K562 (cell line): Measurements from ENCODE around the gene PPP2R2B. TPM values are rescaled to one million over a fixed set of nuclear protein-coding genes. Genes with fewer than 3 reads are reported as not detected.

Source experiments
- ATAC-seq: fragments of 200-7000 bp; cut with Tn5 transposase; 3 replicates; pipeline ENCODE4 v1.9.1; 2020; ENCODE audit warnings: moderate library complexity
- BruUV-seq: library from RNA; stranded (reverse); fragments of 400-500 nt; replicated peaks from 2 replicates; lab custom pipeline; 2021; lab: Mats Ljungman, UMichigan
- CTCF ChIA-PET: fragments of 300-600 bp; formaldehyde crosslinking; extraction: SDS; loops from one replicate; lab custom pipeline; 2021; ENCODE audit warnings: low intra/inter-chr PET ratio; lab: Yijun Ruan, JAX
- POLR2A ChIA-PET: fragments of 300-600, 350-650 bp; sonication (Branson Sonifier 250); formaldehyde crosslinking; extraction: SDS; loops from one replicate; lab custom pipeline; 2021; ENCODE audit warnings: antibody characterized with exemption, inconsistent platforms; lab: Yijun Ruan, JAX
- DNase-seq, 4 experiments: peaks; one replicate each; pipeline versions ENCODE4 v3.0.0 to v3.0.0-alpha.2; 2011 to 2018; ENCODE audit warnings: low spot score in 3 of 4, mixed read lengths in 3 of 4; ENCODE audit errors: extremely low read depth in 1 of 4
- FAIRE-seq: peaks from 2 replicates; lab custom pipeline; 2011; peaks lifted over from hg19 to GRCh38; lab: Jason Lieb, UNC
- H2AFZ ChIP-seq: 2 replicates; pipeline ENCODE4 v1.6.0; 2011; ENCODE audit warnings: low read depth, low read length, control low read depth, inconsistent platforms
- H3K27ac ChIP-seq: fragments of 200-600 bp; 3 replicates; pipeline ENCODE4 v1.8.0; 2011; ENCODE audit warnings: low read depth, mild to moderate bottlenecking, control low read depth, inconsistent platforms, low read length, moderate library complexity, mixed read lengths; ENCODE audit errors: extremely low read depth
- H3K27me3 ChIP-seq, 2 experiments: fragments of 300-600 bp in 1 of 2; 2 replicates in 1 of 2; 3 replicates in 1 of 2; pipeline versions ENCODE4 v1.6.0 to v1.8.0; 2011; ENCODE audit warnings: inconsistent platforms in 2 of 2, low read length in 2 of 2, mild to moderate bottlenecking in 1 of 2, mixed read lengths in 1 of 2, moderate library complexity in 1 of 2; ENCODE audit not compliant: control insufficient read depth in 2 of 2, insufficient read depth in 2 of 2
- H3K36me3 ChIP-seq: fragments of 300-600 bp; 3 replicates; pipeline ENCODE4 v1.8.0; 2011; ENCODE audit warnings: mild to moderate bottlenecking, low read length, inconsistent platforms; ENCODE audit not compliant: control insufficient read depth, insufficient read depth
- H3K4me1 ChIP-seq, 2 experiments: fragments of 200-600 bp in 1 of 2; replicated peaks in 1 of 2; 2 replicates in 1 of 2; 3 replicates in 1 of 2; pipeline versions ENCODE4 v1.5.1 to v1.8.0; 2011; ENCODE audit warnings: inconsistent platforms in 2 of 2, low read length in 2 of 2, mild to moderate bottlenecking in 1 of 2, mixed read lengths in 1 of 2, moderate library complexity in 1 of 2; ENCODE audit not compliant: control insufficient read depth in 2 of 2, insufficient read depth in 2 of 2
- H3K4me2 ChIP-seq: 2 replicates; pipeline ENCODE4 v1.6.1; 2011; ENCODE audit warnings: low read length, control low read depth, inconsistent platforms, mixed read lengths; ENCODE audit not compliant: insufficient read depth
- H3K4me3 ChIP-seq: fragments of 200-600 bp; sonication (generic), shearing (Covaris generic); 2 replicates; pipeline ENCODE4 v1.5.1; 2016; ENCODE audit warnings: control low read depth, inconsistent platforms
- H3K79me2 ChIP-seq: fragments of 200-600 bp; 3 replicates; pipeline ENCODE4 v1.8.0; 2011; ENCODE audit warnings: low read length, inconsistent platforms; ENCODE audit not compliant: control insufficient read depth, insufficient read depth
- H3K9ac ChIP-seq, 2 experiments: 2 replicates each; pipeline versions ENCODE4 v1.6.0 to v1.6.1; 2011; ENCODE audit warnings: low read depth in 2 of 2, low read length in 2 of 2, control low read depth in 1 of 2, inconsistent platforms in 1 of 2, mild to moderate bottlenecking in 1 of 2, mixed read lengths in 1 of 2; ENCODE audit not compliant: insufficient read depth in 1 of 2
- H3K9me1 ChIP-seq: one replicate; pipeline ENCODE4 v1.6.0; 2011; ENCODE audit warnings: inconsistent platforms, mild to moderate bottlenecking, low read length, moderate library complexity; ENCODE audit not compliant: control insufficient read depth, insufficient read depth
- H3K9me3 ChIP-seq: replicated peaks from 2 replicates; pipeline ENCODE4 v1.5.1; 2011; ENCODE audit warnings: low read depth, low read length, inconsistent platforms; ENCODE audit not compliant: control insufficient read depth, insufficient read depth
- H4K20me1 ChIP-seq: replicated peaks from 2 replicates; pipeline ENCODE4 v1.6.1; 2011; ENCODE audit warnings: low read length, inconsistent platforms, mixed read lengths; ENCODE audit not compliant: control insufficient read depth, insufficient read depth
- DNMT1 ChIP-seq: fragments of 450-650 bp; IDR thresholded peaks from 2 replicates; pipeline ENCODE4 v1.6.1; 2016; ENCODE audit warnings: antibody characterized with exemption, mild to moderate bottlenecking
- HCFC1 ChIP-seq: IDR thresholded peaks from 2 replicates; pipeline ENCODE4 v1.6.1; 2012; ENCODE audit warnings: low read depth, low read length, improper control_type of control experiment
- HMBOX1 ChIP-seq: sonication (generic); IDR thresholded peaks from 2 replicates; pipeline ENCODE4 v1.6.1; 2016
- KAT8 ChIP-seq: fragments of 450-650 bp; IDR thresholded peaks from 2 replicates; pipeline ENCODE4 v1.6.1; 2016; ENCODE audit warnings: low read depth, mild to moderate bottlenecking
- MEIS2 ChIP-seq: fragments of 450-650 bp; IDR thresholded peaks from 2 replicates; pipeline ENCODE4 v1.6.1; 2014; ENCODE audit warnings: mild to moderate bottlenecking; ENCODE audit not compliant: partially characterized antibody
- NCOA6 ChIP-seq: fragments of 450-650 bp; IDR thresholded peaks from 2 replicates; pipeline ENCODE4 v1.6.1; 2017; ENCODE audit warnings: mild to moderate bottlenecking
- SAP30 ChIP-seq: fragments of 200-600 bp; sonication (generic); IDR thresholded peaks from 2 replicates; pipeline ENCODE4 v1.6.1; 2012; ENCODE audit warnings: borderline replicate concordance, low read depth, mild to moderate bottlenecking, moderate library complexity, low read length, control low read depth, inconsistent platforms; ENCODE audit not compliant: insufficient read depth, poor library complexity, severe bottlenecking
- ZNF143 ChIP-seq: sonication (generic); formaldehyde crosslinking; IDR thresholded peaks from 2 replicates; pipeline ENCODE4 v1.9.0; 2022; ENCODE audit warnings: mild to moderate bottlenecking, missing genetic modification reagents
- ZNF277 ChIP-seq: fragments of 250-450 bp; sonication (Bioruptor Pico); IDR thresholded peaks from 2 replicates; pipeline ENCODE4 v1.8.0; 2022; ENCODE audit warnings: inconsistent platforms, mild to moderate bottlenecking, moderate library complexity, borderline replicate concordance
- ZNF561 ChIP-seq: fragments of 450-650 bp; formaldehyde crosslinking; conservative IDR thresholded peaks from 2 replicates; pipeline ENCODE4 v1.4.0; 2020; ENCODE audit warnings: mild to moderate bottlenecking, moderate library complexity
- WGBS: fragments of 100-300 bp; shearing (Covaris generic); methylation state at CpG from one replicate; pipeline ENCODE4 v1.1.6; 2016; ENCODE audit warnings: low coverage, mixed read lengths; ENCODE audit not compliant: insufficient coverage; ENCODE audit errors: missing lambda C conversion rate; 5-methylcytosine and 5-hydroxymethylcytosine counted together
- in situ Hi-C: fragments of 300-500 bp; cut with MboI; formaldehyde crosslinking; loops from 4 replicates; pipeline ENCODE4 v1.15.0; 2018; ENCODE audit warnings: inconsistent platforms, mixed read lengths
- intact Hi-C: fragments of 100-400 bp; cut with micrococcal nuclease; formaldehyde crosslinking; loops from 2 replicates; pipeline ENCODE4 v1.14.2; 2022
- polyA plus RNA-seq, 8 experiments: library from polyadenylated mRNA; depleted of rRNA in 4 of 8; stranded (reverse) in 5 of 8; unstranded in 3 of 8; fragments of >200 nt; fragmentation: Nextera tagmentation in 2 of 8; fragmentation: Illumina TruSeq in 1 of 8; extraction: Ambion mirVana in 2 of 8; extraction: Trizol in 1 of 8; gene quantifications; 2 replicates each; pipeline versions ENCODE4 v1.2.1 to v1.2.3, GENCODE V29; 2011 to 2014; ENCODE audit warnings: inconsistent platforms in 1 of 8, missing spikeins in 1 of 8
- total RNA-seq, 7 experiments: library from RNA; depleted of rRNA in 6 of 7; stranded (reverse); fragments of >200 nt in 6 of 7; fragmentation: Illumina TruSeq in 2 of 7; extraction: Trizol in 2 of 7; gene quantifications; 2 replicates each; pipeline versions ENCODE4 v1.2.1 to v1.2.3, GENCODE V29; 2011 to 2021; ENCODE audit warnings: low replicate concordance in 1 of 7

The PPP2R2B gene
- total and polyA plus RNA-seq, 9 of the 15 experiments (the other 6 are each of a cell fraction or from before 2014, with no cell fraction given), result not detected

GRCh38 chr5:146909255-146910068 is 30.9 kb upstream of the PPP2R2B start:
- DNase-seq (no peak), FAIRE-seq (no peak), ATAC-seq (no peak)
- H3K4me3 ChIP-seq, result no peak overlapping the region
- no peaks in the 10 kb centered on the region for H3K27me3 ChIP-seq
- no peaks in the 10 kb centered on the region for H3K36me3 ChIP-seq
- POLR2A ChIA-PET, result no interaction called here
- no peaks in the 10 kb centered on the region for H3K9me3 ChIP-seq
- no peak overlapping the region for H3K4me2 ChIP-seq
- in situ Hi-C loops, result no loop called here
- no peak for TF ChIP-seq HMBOX1
- no peak for TF ChIP-seq ZNF561 (CRISPR knock-in tag)
- no peak for TF ChIP-seq KAT8
- TF ChIP-seq DNMT1, result no peak
- no peak for TF ChIP-seq ZNF143
- no peak for TF ChIP-seq ZNF277 (CRISPR knock-in tag)
- no peak for TF ChIP-seq HCFC1
- no peak for TF ChIP-seq NCOA6
- no peak for TF ChIP-seq MEIS2
- TF ChIP-seq SAP30, result no peak
- 0% methylated on average over 1 of the region's 1 CpG for WGBS
- H3K4me1 ChIP-seq, result no peaks in the 10 kb centered on the region
- no peaks in the 10 kb centered on the region for H3K9me1 ChIP-seq
- no peak overlapping the region for H2AFZ ChIP-seq
- H4K20me1 ChIP-seq, result no peaks in the 10 kb centered on the region
- H3K27ac ChIP-seq, result no peak overlapping the region
- intact Hi-C loops, result no loop called here
- CTCF ChIA-PET, result no interaction called here
- BruUV-seq, result no TSS peak
- no peaks in the 10 kb centered on the region for H3K79me2 ChIP-seq
- no peak overlapping the region for H3K9ac ChIP-seq
